ENCODE results near the gene SRBD1.

Gene SRBD1

GRCh38 chr2:45636008-45636407 is 24.9 kb upstream of the SRBD1 start:
- DNase-seq (ENCODE audit: low spot score) = no peak

GRCh38 chr2:45634223-45634622 is 23.2 kb upstream of the SRBD1 start:
- no peak for DNase-seq (ENCODE audit: low spot score)

- no peak for DNase-seq (ENCODE audit: low spot score)
Measured at GRCh38 chr2:45631955-45632354, 20.9 kb upstream of the SRBD1 start.

- DNase-seq (ENCODE audit: low spot score) = no peak
Measured at GRCh38 chr2:45631319-45631718, 20.3 kb upstream of the SRBD1 start.

GRCh38 chr2:45629971-45630370 is 18.9 kb upstream of the SRBD1 start:
- no peak for DNase-seq (ENCODE audit: low spot score)

- no peak for DNase-seq (ENCODE audit: low spot score)
Measured at GRCh38 chr2:45627911-45628310, 16.8 kb upstream of the SRBD1 start.

GRCh38 chr2:45626387-45627221 is 15.5 kb upstream of the SRBD1 start:
- no peak for DNase-seq (ENCODE audit: low spot score)

- no peak for DNase-seq (ENCODE audit: low spot score)
Measured at GRCh38 chr2:45625824-45626223, 14.8 kb upstream of the SRBD1 start.

- no peak for DNase-seq (ENCODE audit: low spot score)
Measured at GRCh38 chr2:45623098-45623497, 12.0 kb upstream of the SRBD1 start.

GRCh38 chr2:45622336-45623075 is 11.4 kb upstream of the SRBD1 start:
- no peak for DNase-seq (ENCODE audit: low spot score)

GRCh38 chr2:45617496-45617895 is 6.4 kb upstream of the SRBD1 start:
- no peak for DNase-seq (ENCODE audit: low spot score)

- DNase-seq (ENCODE audit: low spot score) = peak; percentile 17
Measured at GRCh38 chr2:45616658-45617411, 5.8 kb upstream of the SRBD1 start.

GRCh38 chr2:45614871-45615415 is 3.9 kb upstream of the SRBD1 start:
- DNase-seq (ENCODE audit: low spot score) = no peak

- DNase-seq (ENCODE audit: low spot score) = no peak
Measured at GRCh38 chr2:45614330-45614729, 3.3 kb upstream of the SRBD1 start.

- no peak for DNase-seq (ENCODE audit: low spot score)
Measured at GRCh38 chr2:45612731-45613130, 1.7 kb upstream of the SRBD1 start.

GRCh38 chr2:45612285-45612684 is 1.2 kb upstream of the SRBD1 start:
- DNase-seq (ENCODE audit: low spot score) = no peak

GRCh38 chr2:45610281-45611019 is 617 bp downstream of the SRBD1 start:
- peak; percentile 35 for DNase-seq (ENCODE audit: low spot score)

GRCh38 chr2:45607701-45608100 is 3.4 kb downstream of the SRBD1 start:
- DNase-seq (ENCODE audit: low spot score) = peak; percentile 18

- no peak for DNase-seq (ENCODE audit: low spot score)
Measured at GRCh38 chr2:45606796-45607195, 4.3 kb downstream of the SRBD1 start.

- no peak for DNase-seq (ENCODE audit: low spot score)
Measured at GRCh38 chr2:45605116-45605515, 6.0 kb downstream of the SRBD1 start.

GRCh38 chr2:45602624-45603023 is 8.4 kb downstream of the SRBD1 start:
- no peak for DNase-seq (ENCODE audit: low spot score)

- no peak for DNase-seq (ENCODE audit: low spot score)
Measured at GRCh38 chr2:45598545-45598944, 12.5 kb downstream of the SRBD1 start.
